GM19438 (cell line): ENCODE data around the gene SLC9A5.

Source experiments
- ATAC-seq: cut with Tn5 transposase; IDR thresholded peaks from one replicate; pipeline ENCODE4 v1.9.1; 2021; ENCODE audit warnings: low read depth; ENCODE audit not compliant: unreplicated experiment

Gene SLC9A5

GRCh38 chr16:67255553-67256221 is 6.9 kb downstream of the SLC9A5 start:
- ATAC-seq = no peak

DNA sequence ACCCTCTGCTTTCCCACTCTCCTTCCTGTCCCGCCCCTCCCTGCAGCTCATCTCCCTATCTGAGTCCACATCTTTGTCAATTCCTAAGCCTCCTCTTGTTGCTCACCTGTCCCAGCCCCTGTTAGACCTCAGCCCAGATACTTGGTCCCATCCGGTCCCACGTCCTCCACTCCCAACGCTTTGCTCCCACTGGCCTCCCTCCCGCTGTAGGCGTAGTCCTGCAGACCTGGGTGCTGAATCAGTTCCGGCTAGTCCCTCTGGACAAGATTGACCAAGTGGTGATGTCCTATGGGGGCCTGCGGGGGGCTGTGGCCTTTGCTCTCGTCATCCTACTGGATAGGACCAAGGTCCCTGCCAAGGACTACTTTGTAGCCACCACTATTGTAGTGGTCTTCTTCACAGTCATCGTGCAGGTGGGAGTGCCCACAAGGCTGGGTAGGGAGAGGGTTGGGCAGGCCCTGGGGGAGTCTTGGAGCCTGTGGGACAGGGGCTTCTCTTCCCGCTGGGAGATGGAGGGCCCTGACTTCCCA is 8.0 kb downstream of the SLC9A5 start:
- no peak for ATAC-seq

- ATAC-seq = no peak
Observed at GRCh38 chr16:67257486-67258160, 8.8 kb downstream of the SLC9A5 start.

DNA sequence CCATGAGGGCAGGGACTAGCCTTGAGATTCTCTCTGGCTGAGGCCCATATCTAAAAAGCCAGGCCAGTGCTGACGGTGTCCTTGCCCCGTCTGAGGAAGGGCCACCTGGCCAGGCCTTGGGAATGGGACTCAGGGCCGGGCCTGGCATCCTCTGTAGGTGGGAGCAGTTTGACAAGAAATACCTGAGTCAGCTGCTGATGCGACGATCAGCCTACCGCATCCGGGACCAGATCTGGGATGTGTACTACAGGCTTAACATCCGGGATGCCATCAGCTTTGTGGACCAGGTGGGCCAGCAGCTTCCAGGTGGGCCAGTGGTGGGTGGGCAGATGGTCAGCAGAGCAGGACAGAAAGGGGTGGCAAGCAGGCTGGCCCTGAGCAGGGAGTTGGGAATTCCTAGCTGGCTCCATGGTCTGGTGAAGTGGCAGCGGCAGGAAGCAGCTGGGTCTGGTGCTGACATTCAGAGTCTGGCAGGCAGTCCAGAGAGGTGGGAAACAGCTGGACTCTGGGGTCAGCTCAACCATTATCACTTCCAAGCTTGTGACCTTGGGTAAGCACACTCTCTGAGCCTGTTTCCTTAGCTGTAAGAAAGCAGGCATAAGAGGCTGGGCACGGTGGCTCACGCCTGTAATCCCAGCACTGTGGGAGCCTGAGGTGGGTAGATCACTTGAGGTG is 9.5 kb downstream of the SLC9A5 start:
- no peak for ATAC-seq

GRCh38 chr16:67259705-67260104 is 10.9 kb downstream of the SLC9A5 start:
- no peak for ATAC-seq

GRCh38 chr16:67260426-67261063 is 11.8 kb downstream of the SLC9A5 start:
- no peak for ATAC-seq

DNA sequence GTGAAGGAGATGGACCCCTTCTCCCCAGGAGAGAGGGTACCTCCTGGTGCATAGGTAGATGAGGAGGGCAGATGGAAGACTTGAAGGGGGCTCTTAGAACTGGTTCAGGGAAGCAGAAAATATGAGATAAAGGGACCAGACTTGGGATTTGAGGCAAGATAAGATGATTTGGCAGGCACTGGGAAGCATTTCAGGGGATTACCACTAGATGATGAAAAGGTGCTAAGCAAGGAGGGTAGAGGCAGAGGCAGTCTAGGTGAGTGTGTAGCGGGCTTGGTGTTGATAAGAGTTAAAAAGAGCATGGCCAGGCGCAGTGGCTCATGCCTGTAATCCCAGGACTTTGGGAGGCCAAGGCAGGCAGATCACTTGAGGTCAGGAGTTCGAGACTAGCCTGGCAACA is 14.4 kb downstream of the SLC9A5 start:
- no peak for ATAC-seq

GRCh38 chr16:67264277-67264676 is 15.5 kb downstream of the SLC9A5 start:
- no peak for ATAC-seq

- ATAC-seq = no peak
Observed at GRCh38 chr16:67264866-67265265, 16.1 kb downstream of the SLC9A5 start.

- ATAC-seq = no peak
Observed at GRCh38 chr16:67265834-67266233, 17.1 kb downstream of the SLC9A5 start.

- no peak for ATAC-seq
Observed at GRCh38 chr16:67268136-67268579, 19.4 kb downstream of the SLC9A5 start.

DNA sequence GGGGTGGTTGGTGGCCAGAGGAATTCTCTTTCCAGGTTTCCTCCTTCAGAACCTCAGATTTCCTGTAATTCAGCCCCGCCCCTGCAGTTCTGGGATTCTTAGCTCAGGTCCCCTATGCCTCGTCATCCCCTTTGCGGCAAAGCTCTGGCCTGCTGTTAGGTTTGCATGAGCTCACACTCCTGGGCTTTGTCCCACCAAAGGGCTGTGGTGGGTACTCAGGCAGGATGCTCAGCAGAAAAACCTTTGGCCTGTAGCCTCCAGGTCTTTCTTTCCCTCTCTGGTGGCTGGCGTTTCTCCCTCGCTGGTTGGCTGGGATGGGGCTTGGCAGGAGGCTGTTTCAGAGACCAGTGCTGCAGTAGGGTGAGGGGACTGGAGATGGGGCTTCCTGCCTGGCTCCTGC is 21.0 kb downstream of the SLC9A5 start:
- no peak for ATAC-seq

DNA sequence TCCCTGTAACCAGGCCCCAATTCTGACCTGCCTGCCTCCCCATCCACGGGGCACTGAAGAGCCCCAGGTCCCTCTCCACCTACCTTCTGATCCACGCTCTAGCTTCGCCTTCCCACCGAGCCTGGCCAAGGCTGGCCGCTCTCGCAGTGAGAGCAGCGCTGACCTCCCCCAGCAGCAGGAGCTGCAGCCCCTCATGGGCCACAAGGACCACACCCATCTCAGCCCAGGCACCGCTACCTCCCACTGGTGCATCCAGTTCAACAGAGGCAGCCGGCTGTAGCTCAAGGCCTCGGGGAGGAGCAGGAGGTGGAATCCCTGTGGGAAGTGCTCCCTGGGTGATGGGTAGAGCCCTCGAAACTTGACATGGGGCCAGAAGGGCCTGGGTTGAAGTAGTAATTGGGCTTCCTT is 22.2 kb downstream of the SLC9A5 start:
- ATAC-seq = no peak

- ATAC-seq = no peak
Observed at GRCh38 chr16:67271446-67271845, 22.7 kb downstream of the SLC9A5 start.

- ATAC-seq = no peak
Observed at GRCh38 chr16:67275321-67275720, 26.5 kb downstream of the SLC9A5 start.

DNA sequence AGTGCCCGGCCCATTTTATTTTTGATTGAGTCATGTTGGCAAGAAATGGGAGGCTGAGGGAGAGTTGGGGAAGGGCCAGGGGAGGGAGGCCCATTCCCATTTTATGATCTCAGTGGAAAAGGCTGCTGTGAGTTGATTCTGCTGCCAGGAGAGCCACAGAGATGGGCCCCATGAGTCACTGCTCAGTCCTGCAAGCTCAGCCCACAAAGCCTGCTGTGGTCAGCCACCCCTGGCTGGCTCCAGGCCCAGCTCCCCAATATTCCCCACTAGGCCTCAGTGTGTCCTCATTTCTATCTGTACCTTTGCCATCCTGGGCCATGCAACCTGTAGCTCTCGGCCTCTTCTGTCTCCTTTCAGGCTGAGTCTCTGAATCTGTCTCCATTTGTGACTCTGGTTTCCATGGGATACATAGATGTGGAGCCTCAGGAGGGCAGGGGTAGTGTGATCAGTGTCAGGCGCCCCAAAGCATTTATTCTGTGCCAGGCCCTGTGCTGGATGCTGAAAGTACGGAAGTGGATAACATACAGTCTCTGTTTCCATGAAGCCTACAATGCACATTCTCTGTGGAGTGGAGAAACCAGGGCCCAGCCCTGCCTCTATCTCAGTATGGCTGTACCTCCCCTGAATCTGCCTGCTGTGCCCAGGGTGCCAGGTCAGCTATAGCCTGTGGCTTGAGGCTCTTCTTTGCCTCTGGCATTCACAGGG is 28.7 kb downstream of the SLC9A5 start:
- no peak for ATAC-seq

- no peak for ATAC-seq
Observed at GRCh38 chr16:67277999-67278772, 29.4 kb downstream of the SLC9A5 start.

- ATAC-seq = no peak
Observed at GRCh38 chr16:67278773-67279295, 30.1 kb downstream of the SLC9A5 start.

GRCh38 chr16:67279296-67280089 is 30.7 kb downstream of the SLC9A5 start, which contains the start of gene PLEKHG4:
TSS of gene PLEKHG4 (plus strand) at chr16:67279532. CDS start at chr16:67280045, 513 bp downstream.
- no peak for ATAC-seq
